HEK293 (cell line): ENCODE data around the gene LCN1.

ENCODE experiments used
- CTCF ChIA-PET: fragments of 350-600 bp; formaldehyde crosslinking; extraction: SDS; loops from one replicate; lab custom pipeline; 2021; ENCODE audit warnings: antibody characterized with exemption; lab: Yijun Ruan, JAX
- POLR2A ChIA-PET: fragments of 300-600 bp; formaldehyde crosslinking; extraction: SDS; loops from one replicate; lab custom pipeline; 2020; ENCODE audit warnings: antibody characterized with exemption, inconsistent platforms; lab: Yijun Ruan, JAX
- H3K27ac ChIP-seq: fragments of 200-500 bp; sonication (Bioruptor generic); 2 replicates; pipeline ENCODE4 v1.5.1; 2014; ENCODE audit warnings: low read depth, low read length, control low read depth, inconsistent platforms; ENCODE audit errors: extremely low read depth
- H3K36me3 ChIP-seq, 2 experiments: fragments of 200-500 bp in 1 of 2; sonication (Bioruptor generic) in 1 of 2; 1 replicate in 1 of 2; 2 replicates in 1 of 2; pipeline ENCODE4 v1.5.1; 2014 to 2017; ENCODE audit warnings: inconsistent platforms in 2 of 2, low read length in 2 of 2; ENCODE audit not compliant: control insufficient read depth in 2 of 2, insufficient read depth in 1 of 2
- H3K4me1 ChIP-seq: fragments of 200-500 bp; sonication (Bioruptor generic); 2 replicates; pipeline ENCODE4 v1.5.1; 2014; ENCODE audit warnings: mild to moderate bottlenecking, low read length, inconsistent platforms; ENCODE audit not compliant: control insufficient read depth, insufficient read depth
- H3K4me3 ChIP-seq: 2 replicates; pipeline ENCODE4 v1.5.1; 2011; ENCODE audit warnings: low read depth, mild to moderate bottlenecking, control low read depth, low read length, moderate library complexity
- H3K9me3 ChIP-seq: fragments of 200-500 bp; sonication (Bioruptor generic); 2 replicates; pipeline ENCODE4 v1.5.1; 2014; ENCODE audit warnings: low read depth, low read length, inconsistent platforms; ENCODE audit not compliant: control insufficient read depth, insufficient read depth
- GLIS2 ChIP-seq: fragments of 450-650 bp; formaldehyde crosslinking; IDR thresholded peaks from 2 replicates; pipeline ENCODE4 v1.5.1; 2016; ENCODE audit warnings: missing biosample characterization, missing genetic modification characterization
- TCF7L2 ChIP-seq: IDR thresholded peaks from 2 replicates; pipeline ENCODE4 v1.6.1; 2011; ENCODE audit warnings: low read depth, mild to moderate bottlenecking, inconsistent platforms, low read length, moderate library complexity, borderline replicate concordance
- ZBTB21 ChIP-seq: fragments of 450-650 bp; formaldehyde crosslinking; IDR thresholded peaks from 2 replicates; pipeline ENCODE4 v1.5.1; 2017; ENCODE audit warnings: missing biosample characterization, missing genetic modification characterization
- ZEB2 ChIP-seq: fragments of 450-650 bp; formaldehyde crosslinking; IDR thresholded peaks from 2 replicates; pipeline ENCODE4 v1.5.1; 2016; ENCODE audit warnings: missing biosample characterization, missing genetic modification characterization
- ZNF112 ChIP-seq: fragments of 450-650 bp; formaldehyde crosslinking; IDR thresholded peaks from 2 replicates; pipeline ENCODE4 v1.5.0; 2017; ENCODE audit warnings: missing biosample characterization, missing genetic modification characterization
- ZNF155 ChIP-seq: fragments of 450-650 bp; formaldehyde crosslinking; IDR thresholded peaks from 2 replicates; pipeline ENCODE4 v1.5.1; 2016; ENCODE audit warnings: missing biosample characterization, missing genetic modification characterization
- ZNF16 ChIP-seq: fragments of 450-650 bp; formaldehyde crosslinking; IDR thresholded peaks from 2 replicates; pipeline ENCODE4 v1.5.1; 2016; ENCODE audit warnings: low read depth, missing biosample characterization, missing genetic modification characterization
- ZNF214 ChIP-seq: fragments of 450-650 bp; formaldehyde crosslinking; IDR thresholded peaks from 2 replicates; pipeline ENCODE4 v1.5.1; 2017; ENCODE audit warnings: missing biosample characterization, mild to moderate bottlenecking, missing genetic modification characterization, borderline replicate concordance
- ZNF248 ChIP-seq: fragments of 450-650 bp; formaldehyde crosslinking; IDR thresholded peaks from 2 replicates; pipeline ENCODE4 v1.5.1; 2017; ENCODE audit warnings: missing biosample characterization, missing genetic modification characterization
- ZNF274 ChIP-seq, 2 experiments: fragments of 200-500 bp in 1 of 2; fragments of 450-650 bp in 1 of 2; sonication (Bioruptor generic) in 1 of 2; formaldehyde crosslinking in 1 of 2; IDR thresholded peaks; 2 replicates each; pipeline versions ENCODE4 v1.5.1 to v1.6.1; 2014 to 2016; ENCODE audit warnings: borderline replicate concordance in 1 of 2, inconsistent platforms in 1 of 2, low read length in 1 of 2, missing biosample characterization in 1 of 2, missing genetic modification characterization in 1 of 2
- ZNF324 ChIP-seq: fragments of 450-650 bp; formaldehyde crosslinking; IDR thresholded peaks from 2 replicates; pipeline ENCODE4 v1.5.1; 2016; ENCODE audit warnings: missing biosample characterization, missing genetic modification characterization
- ZNF37A ChIP-seq: fragments of 450-650 bp; IDR thresholded peaks from 2 replicates; pipeline ENCODE4 v1.5.1; 2018; ENCODE audit warnings: missing biosample characterization, missing genetic modification characterization
- ZNF48 ChIP-seq: fragments of 450-650 bp; formaldehyde crosslinking; IDR thresholded peaks from 2 replicates; pipeline ENCODE4 v1.5.1; 2016; ENCODE audit warnings: missing biosample characterization, missing genetic modification characterization
- ZNF521 ChIP-seq: fragments of 450-650 bp; formaldehyde crosslinking; IDR thresholded peaks from 2 replicates; pipeline ENCODE4 v1.5.1; 2017; ENCODE audit warnings: missing biosample characterization, mild to moderate bottlenecking, missing genetic modification characterization
- ZNF664 ChIP-seq: fragments of 450-650 bp; formaldehyde crosslinking; IDR thresholded peaks from 2 replicates; pipeline ENCODE4 v1.5.1; 2016; ENCODE audit warnings: missing biosample characterization, missing genetic modification characterization
- ZNF792 ChIP-seq: fragments of 450-650 bp; formaldehyde crosslinking; IDR thresholded peaks from 2 replicates; pipeline ENCODE4 v1.5.1; 2016; ENCODE audit warnings: missing biosample characterization, missing genetic modification characterization
- ZNF830 ChIP-seq: fragments of 450-650 bp; IDR thresholded peaks from 2 replicates; pipeline ENCODE4 v1.5.0; 2018; ENCODE audit warnings: missing biosample characterization, missing genetic modification characterization, low read depth, mild to moderate bottlenecking, moderate library complexity
- TF ChIP-seq, protein P1 (sequence below): fragments of 450-650 bp; formaldehyde crosslinking; IDR thresholded peaks from 2 replicates; pipeline ENCODE4 v1.5.1; 2016; ENCODE audit warnings: missing biosample characterization, missing genetic modification characterization
- TF ChIP-seq, protein P2 (sequence below): fragments of 450-650 bp; formaldehyde crosslinking; IDR thresholded peaks from 2 replicates; pipeline ENCODE4 v1.5.1; 2016; ENCODE audit warnings: missing biosample characterization, missing genetic modification characterization

Gene LCN1

DNA sequence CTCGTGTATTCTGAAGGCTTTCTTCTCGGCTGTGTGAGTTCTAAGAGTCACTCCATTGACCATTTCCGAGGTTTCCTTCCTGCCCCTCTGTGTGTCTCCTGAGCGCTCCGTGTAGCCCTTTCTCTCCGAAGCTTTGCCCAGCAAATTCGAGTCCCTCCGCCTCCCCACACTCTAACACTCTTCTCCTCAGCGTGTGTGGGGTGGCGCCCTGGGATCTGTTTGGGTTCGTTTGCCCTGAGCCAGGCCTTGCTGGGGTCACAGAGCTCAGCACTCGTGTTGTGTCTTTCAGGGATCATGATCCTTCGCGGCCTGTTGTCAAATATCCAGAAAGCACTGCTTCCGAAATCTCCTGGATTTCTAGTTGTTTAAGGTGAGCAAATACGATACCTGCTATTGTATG is 34.7 kb downstream of the LCN1 start (continued):
- TF ChIP-seq, protein P1, sequence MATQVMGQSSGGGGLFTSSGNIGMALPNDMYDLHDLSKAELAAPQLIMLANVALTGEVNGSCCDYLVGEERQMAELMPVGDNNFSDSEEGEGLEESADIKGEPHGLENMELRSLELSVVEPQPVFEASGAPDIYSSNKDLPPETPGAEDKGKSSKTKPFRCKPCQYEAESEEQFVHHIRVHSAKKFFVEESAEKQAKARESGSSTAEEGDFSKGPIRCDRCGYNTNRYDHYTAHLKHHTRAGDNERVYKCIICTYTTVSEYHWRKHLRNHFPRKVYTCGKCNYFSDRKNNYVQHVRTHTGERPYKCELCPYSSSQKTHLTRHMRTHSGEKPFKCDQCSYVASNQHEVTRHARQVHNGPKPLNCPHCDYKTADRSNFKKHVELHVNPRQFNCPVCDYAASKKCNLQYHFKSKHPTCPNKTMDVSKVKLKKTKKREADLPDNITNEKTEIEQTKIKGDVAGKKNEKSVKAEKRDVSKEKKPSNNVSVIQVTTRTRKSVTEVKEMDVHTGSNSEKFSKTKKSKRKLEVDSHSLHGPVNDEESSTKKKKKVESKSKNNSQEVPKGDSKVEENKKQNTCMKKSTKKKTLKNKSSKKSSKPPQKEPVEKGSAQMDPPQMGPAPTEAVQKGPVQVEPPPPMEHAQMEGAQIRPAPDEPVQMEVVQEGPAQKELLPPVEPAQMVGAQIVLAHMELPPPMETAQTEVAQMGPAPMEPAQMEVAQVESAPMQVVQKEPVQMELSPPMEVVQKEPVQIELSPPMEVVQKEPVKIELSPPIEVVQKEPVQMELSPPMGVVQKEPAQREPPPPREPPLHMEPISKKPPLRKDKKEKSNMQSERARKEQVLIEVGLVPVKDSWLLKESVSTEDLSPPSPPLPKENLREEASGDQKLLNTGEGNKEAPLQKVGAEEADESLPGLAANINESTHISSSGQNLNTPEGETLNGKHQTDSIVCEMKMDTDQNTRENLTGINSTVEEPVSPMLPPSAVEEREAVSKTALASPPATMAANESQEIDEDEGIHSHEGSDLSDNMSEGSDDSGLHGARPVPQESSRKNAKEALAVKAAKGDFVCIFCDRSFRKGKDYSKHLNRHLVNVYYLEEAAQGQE (tag by site-specific recombination), result no peak
- no peak for TF ChIP-seq ZNF521 (tag by site-specific recombination)
- TF ChIP-seq ZNF48 (tag by site-specific recombination), result no peak
- TF ChIP-seq ZNF792 (tag by site-specific recombination), result no peak

DNA sequence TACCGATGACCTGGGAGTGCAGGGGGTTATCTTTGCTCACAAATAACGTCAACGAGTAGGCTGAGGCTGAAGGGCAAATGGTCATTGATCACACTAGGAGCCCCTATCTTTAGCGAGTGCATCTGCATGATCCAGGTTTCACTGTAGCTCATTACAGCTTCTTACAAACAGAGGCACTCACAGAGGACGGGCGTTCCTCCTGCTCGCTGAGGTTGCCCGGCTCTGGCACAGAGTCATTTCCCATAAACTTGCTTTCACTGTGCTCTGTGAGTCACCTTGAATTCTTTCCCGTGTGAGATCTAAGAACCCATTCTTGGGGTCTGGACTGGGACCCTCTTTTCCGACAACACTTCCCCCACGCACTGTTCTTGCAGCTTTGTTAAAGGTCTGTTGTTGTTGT is 38.4 kb downstream of the LCN1 start:
- H3K9me3 ChIP-seq, result no peaks in the 10 kb centered on the region
- TF ChIP-seq ZNF214 (no peak), ZNF16 (no peak), ZNF37A (tag by site-specific recombination) (no peak), ZNF274 (IDR thresholded peaks at IDR 0.05; ENCODE audit: low read length) (no peak), ZNF274 (tag by site-specific recombination; IDR thresholded peaks at IDR 0.05; ENCODE audit: borderline replicate concordance) (no peak), ZNF664 (tag by site-specific recombination) (no peak), ZNF324 (no peak), ZNF112 (tag by site-specific recombination) (no peak), ZNF155 (tag by site-specific recombination) (no peak), ZNF830 (tag by site-specific recombination) (no peak), TCF7L2 (no peak), GLIS2 (tag by site-specific recombination) (no peak), ZNF248 (no peak), ZBTB21 (tag by site-specific recombination) (no peak), ZEB2 (tag by site-specific recombination) (no peak)
- TF ChIP-seq, protein P2, sequence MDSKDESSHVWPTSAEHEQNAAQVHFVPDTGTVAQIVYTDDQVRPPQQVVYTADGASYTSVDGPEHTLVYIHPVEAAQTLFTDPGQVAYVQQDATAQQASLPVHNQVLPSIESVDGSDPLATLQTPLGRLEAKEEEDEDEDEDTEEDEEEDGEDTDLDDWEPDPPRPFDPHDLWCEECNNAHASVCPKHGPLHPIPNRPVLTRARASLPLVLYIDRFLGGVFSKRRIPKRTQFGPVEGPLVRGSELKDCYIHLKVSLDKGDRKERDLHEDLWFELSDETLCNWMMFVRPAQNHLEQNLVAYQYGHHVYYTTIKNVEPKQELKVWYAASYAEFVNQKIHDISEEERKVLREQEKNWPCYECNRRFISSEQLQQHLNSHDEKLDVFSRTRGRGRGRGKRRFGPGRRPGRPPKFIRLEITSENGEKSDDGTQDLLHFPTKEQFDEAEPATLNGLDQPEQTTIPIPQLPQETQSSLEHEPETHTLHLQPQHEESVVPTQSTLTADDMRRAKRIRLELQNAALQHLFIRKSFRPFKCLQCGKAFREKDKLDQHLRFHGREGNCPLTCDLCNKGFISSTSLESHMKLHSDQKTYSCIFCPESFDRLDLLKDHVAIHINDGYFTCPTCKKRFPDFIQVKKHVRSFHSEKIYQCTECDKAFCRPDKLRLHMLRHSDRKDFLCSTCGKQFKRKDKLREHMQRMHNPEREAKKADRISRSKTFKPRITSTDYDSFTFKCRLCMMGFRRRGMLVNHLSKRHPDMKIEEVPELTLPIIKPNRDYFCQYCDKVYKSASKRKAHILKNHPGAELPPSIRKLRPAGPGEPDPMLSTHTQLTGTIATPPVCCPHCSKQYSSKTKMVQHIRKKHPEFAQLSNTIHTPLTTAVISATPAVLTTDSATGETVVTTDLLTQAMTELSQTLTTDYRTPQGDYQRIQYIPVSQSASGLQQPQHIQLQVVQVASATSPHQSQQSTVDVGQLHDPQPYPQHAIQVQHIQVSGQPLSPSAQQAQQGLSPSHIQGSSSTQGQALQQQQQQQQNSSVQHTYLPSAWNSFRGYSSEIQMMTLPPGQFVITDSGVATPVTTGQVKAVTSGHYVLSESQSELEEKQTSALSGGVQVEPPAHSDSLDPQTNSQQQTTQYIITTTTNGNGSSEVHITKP (tag by site-specific recombination), result no peak
- CTCF ChIA-PET, result interaction anchor here (0.6 to 0.7 kb wide), 3 partner anchors 55 to 1853 kb away, joined by 3 to 5 read pairs (median 3); no protein-coding TSS in a partner anchor

More for the DNA sequence above, 38.4 kb downstream of the LCN1 start:
- Histone ChIP-seq H3K27ac (no peak overlapping the region), H3K4me3 (no peak overlapping the region), H3K4me1 (no peaks in the 10 kb centered on the region), H3K36me3 (no peaks in the 10 kb centered on the region)
- POLR2A ChIA-PET, result no interaction called here
